NOMO-1 treated with DMSO at 0.1 percent for 48 hours (cell line): Measurements from ENCODE around the gene NUDT6.

Source experiments
- DNase-seq: peaks from one replicate; lab custom pipeline; 2025; ENCODE audit not compliant: unreplicated experiment; lab: John Stamatoyannopoulos, UW

The NUDT6 gene

GRCh38 chr4:122914938-122915337 is 7.5 kb downstream of the NUDT6 start:
- DNase-seq = no peak

GRCh38 chr4:122914292-122914904 is 8.0 kb downstream of the NUDT6 start:
- DNase-seq = no peak

GRCh38 chr4:122912810-122913575 is 9.4 kb downstream of the NUDT6 start:
- DNase-seq = no peak

GRCh38 chr4:122911588-122911987 is 10.8 kb downstream of the NUDT6 start:
- DNase-seq = no peak

GRCh38 chr4:122909683-122910082 is 12.7 kb downstream of the NUDT6 start:
- no peak for DNase-seq

GRCh38 chr4:122908223-122908622 is 14.2 kb downstream of the NUDT6 start:
- no peak for DNase-seq

GRCh38 chr4:122906859-122907305 is 15.5 kb downstream of the NUDT6 start:
- no peak for DNase-seq

GRCh38 chr4:122903766-122904288 is 18.6 kb downstream of the NUDT6 start:
- DNase-seq = no peak

- DNase-seq = no peak
These were observed 21.0 kb downstream of the NUDT6 start for GRCh38 chr4:122901247-122902010.

GRCh38 chr4:122900314-122900713 is 22.1 kb downstream of the NUDT6 start:
- no peak for DNase-seq

- no peak for DNase-seq
These were observed 22.7 kb downstream of the NUDT6 start for GRCh38 chr4:122899682-122900081.

- DNase-seq = no peak
These were observed 23.8 kb downstream of the NUDT6 start for GRCh38 chr4:122898370-122899150.

- no peak for DNase-seq
These were observed 26.1 kb downstream of the NUDT6 start for GRCh38 chr4:122896270-122896669.

- DNase-seq = no peak
These were observed 26.9 kb downstream of the NUDT6 start for GRCh38 chr4:122895336-122895995.

- no peak for DNase-seq
These were observed 27.6 kb downstream of the NUDT6 start for GRCh38 chr4:122894827-122895226.

- DNase-seq = no peak
These were observed 32.1 kb downstream of the NUDT6 start for GRCh38 chr4:122890147-122890795.

- DNase-seq = no peak
These were observed 32.7 kb downstream of the NUDT6 start for GRCh38 chr4:122889726-122890125.

- DNase-seq = no peak
These were observed 37.9 kb downstream of the NUDT6 start for GRCh38 chr4:122884499-122884898.

- no peak for DNase-seq
These were observed 39.3 kb downstream of the NUDT6 start for GRCh38 chr4:122882857-122883735.
